Neural cell (in vitro differentiated cells): ENCODE measurements around the gene KIF20A. TPM values are rescaled to one million over a fixed set of nuclear protein-coding genes. Genes with fewer than 3 reads are reported as not detected.

Experiments used
- H2AFZ ChIP-seq: fragments of 200-600, 300-800 bp; sonication (generic), shearing (Covaris generic); 2 replicates; pipeline ENCODE4 v1.6.0; 2014; ENCODE audit warnings: low read depth, mild to moderate bottlenecking, antibody characterized with exemption, low read length, moderate library complexity
- H3F3A ChIP-seq: fragments of 200-600 bp; shearing (Covaris generic); 2 replicates; pipeline ENCODE4 v1.6.1; 2016; ENCODE audit warnings: mild to moderate bottlenecking, moderate library complexity, mixed read lengths, antibody characterized with exemption, low read length; ENCODE audit not compliant: insufficient read depth, poor library complexity, severe bottlenecking
- H3K27ac ChIP-seq: fragments of 200-600, 300-800 bp; sonication (generic), shearing (Covaris generic); 2 replicates; pipeline ENCODE4 v1.5.1; 2014; ENCODE audit warnings: mild to moderate bottlenecking, low read length, moderate library complexity
- H3K27me3 ChIP-seq: fragments of 300-800, 200-600 bp; sonication (generic), shearing (Covaris generic); 2 replicates; pipeline ENCODE4 v1.6.0; 2014; ENCODE audit warnings: mild to moderate bottlenecking, low read depth, low read length, moderate library complexity; ENCODE audit not compliant: insufficient read depth
- H3K36me3 ChIP-seq: fragments of 300-800, 200-600 bp; sonication (generic), shearing (Covaris generic); 2 replicates; pipeline ENCODE4 v1.5.1; 2014; ENCODE audit warnings: mild to moderate bottlenecking, antibody characterized with exemption, low read length, moderate library complexity; ENCODE audit not compliant: insufficient read depth
- H3K4me2 ChIP-seq: fragments of 300-800, 200-600 bp; sonication (generic), shearing (Covaris generic); 2 replicates; pipeline ENCODE4 v1.6.0; 2014; ENCODE audit warnings: mild to moderate bottlenecking, low read length
- H3K4me3 ChIP-seq: fragments of 300-800, 200-600 bp; sonication (generic), shearing (Covaris generic); 2 replicates; pipeline ENCODE4 v1.5.1; 2014; ENCODE audit warnings: mild to moderate bottlenecking, low read length, moderate library complexity
- H3K79me2 ChIP-seq: fragments of 200-600 bp; shearing (Covaris generic); replicated peaks from 2 replicates; pipeline ENCODE4 v1.6.0; 2014; ENCODE audit warnings: mild to moderate bottlenecking, low read length, moderate library complexity; ENCODE audit not compliant: insufficient read depth
- H3K9ac ChIP-seq: fragments of 300-800, 200-600 bp; sonication (generic), shearing (Covaris generic); 2 replicates; pipeline ENCODE4 v1.6.1; 2016; ENCODE audit warnings: mild to moderate bottlenecking, low read length, mixed read lengths
- H3K9me2 ChIP-seq: fragments of 200-600 bp; shearing (Covaris generic); 2 replicates; pipeline ENCODE4 v1.6.1; 2016; ENCODE audit warnings: mild to moderate bottlenecking, low read length, mixed read lengths; ENCODE audit not compliant: insufficient read depth
- H3K9me3 ChIP-seq: fragments of 200-600, 300-800 bp; sonication (generic), shearing (Covaris generic); 2 replicates; pipeline ENCODE4 v1.6.1; 2016; ENCODE audit warnings: mild to moderate bottlenecking, mixed run types, low read length, moderate library complexity, mixed read lengths
- H4K20me1 ChIP-seq: fragments of 200-600 bp; shearing (Covaris generic); 2 replicates; pipeline ENCODE4 v1.6.1; 2016; ENCODE audit warnings: mild to moderate bottlenecking, mixed run types; ENCODE audit not compliant: insufficient read depth
- CTCF ChIP-seq: fragments of 450-650 bp; IDR thresholded peaks from 2 replicates; pipeline ENCODE4 v1.5.1; 2014; ENCODE audit warnings: antibody characterized with exemption, mild to moderate bottlenecking, moderate library complexity; ENCODE audit not compliant: poor library complexity, severe bottlenecking
- EP300 ChIP-seq: fragments of 450-650 bp; conservative IDR thresholded peaks from 2 replicates; pipeline ENCODE4 v1.6.1; 2014; ENCODE audit warnings: antibody characterized with exemption, mild to moderate bottlenecking, moderate library complexity; ENCODE audit not compliant: poor library complexity, severe bottlenecking
- EZH2 ChIP-seq: fragments of 200-600, 300-800 bp; shearing (Covaris generic), sonication (generic); IDR thresholded peaks from 2 replicates; pipeline ENCODE4 v1.6.1; 2014; ENCODE audit warnings: antibody characterized with exemption, low read length, borderline replicate concordance, mild to moderate bottlenecking; ENCODE audit not compliant: insufficient read depth, poor library complexity, severe bottlenecking
- MXI1 ChIP-seq: fragments of 450-650 bp; conservative IDR thresholded peaks from 2 replicates; pipeline ENCODE4 v1.6.1; 2014; ENCODE audit warnings: antibody characterized with exemption, mild to moderate bottlenecking; ENCODE audit not compliant: poor library complexity, severe bottlenecking
- POLR2AphosphoS5 ChIP-seq: IDR thresholded peaks from 2 replicates; pipeline ENCODE4 v1.6.1; 2012
- RAD21 ChIP-seq: fragments of 450-650 bp; conservative IDR thresholded peaks from 2 replicates; pipeline ENCODE4 v1.6.1; 2014; ENCODE audit warnings: antibody characterized with exemption, mild to moderate bottlenecking, moderate library complexity
- SMC3 ChIP-seq: fragments of 450-650 bp; conservative IDR thresholded peaks from 2 replicates; pipeline ENCODE4 v1.6.1; 2014; ENCODE audit warnings: antibody characterized with exemption, mild to moderate bottlenecking, moderate library complexity; ENCODE audit not compliant: poor library complexity
- TAF1 ChIP-seq: IDR thresholded peaks from 2 replicates; pipeline ENCODE4 v1.6.1; 2012; ENCODE audit warnings: low read depth
- polyA plus RNA-seq: library from polyadenylated mRNA; depleted of rRNA; stranded (reverse); fragments of >200 nt; gene quantifications from 2 replicates; pipeline ENCODE4 v1.2.3, GENCODE V29; 2014
- TF ChIP-seq, protein P1 (sequence below): IDR thresholded peaks from 2 replicates; pipeline ENCODE4 v1.6.1; 2012; ENCODE audit warnings: borderline replicate concordance

The KIF20A gene
- polyA plus RNA-seq, 1 donor from 2014 or later, result 2.1 TPM

DNA sequence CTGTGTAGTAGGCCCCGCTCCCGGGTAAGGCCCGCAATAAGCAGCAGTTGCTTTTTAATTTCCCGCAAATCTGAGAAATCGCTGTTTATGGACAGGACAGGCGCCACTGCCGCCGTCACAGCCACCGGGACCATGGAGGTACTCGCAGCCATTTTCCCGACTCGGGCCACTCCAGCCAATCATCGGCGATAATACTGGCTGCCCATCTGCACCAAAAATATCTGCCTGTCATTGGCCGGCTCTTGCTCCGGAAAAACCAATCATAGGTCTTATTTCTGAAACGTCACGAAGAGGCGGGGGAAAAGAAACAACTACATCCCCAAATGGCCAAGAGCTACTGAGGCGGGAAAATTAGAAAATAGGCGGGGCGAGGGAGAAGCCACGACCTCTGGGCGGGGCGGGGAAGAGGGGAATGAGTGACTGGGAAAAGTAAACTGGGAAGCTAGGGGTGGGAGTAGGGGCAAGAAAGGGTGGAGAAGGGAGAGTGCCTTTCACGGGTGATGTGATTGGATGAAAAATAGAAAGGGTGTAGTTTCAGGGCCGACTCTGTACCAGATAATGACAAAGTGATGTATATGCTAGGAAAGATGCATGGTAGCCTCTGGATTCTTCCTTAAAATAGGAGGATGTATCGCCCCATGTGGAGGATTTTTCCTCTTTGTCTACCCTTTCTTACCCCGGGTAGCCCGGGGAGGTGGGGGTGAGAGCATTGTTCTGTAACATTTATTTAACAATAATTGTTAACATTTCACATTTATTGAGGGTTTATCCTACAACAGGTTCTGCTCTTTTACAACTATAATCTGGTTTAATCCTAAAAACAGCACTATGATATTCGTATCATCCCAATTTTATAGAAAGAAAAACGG, 34.5 kb downstream of the KIF20A start, which contains the start of gene CDC23:
Gene CDC23, minus strand, starts transcription at position 163 of the 869 bp plus-strand sequence. Its CDS starts 11 bp downstream, at position 152.
- no peaks in the 10 kb centered on the region for H3K9me3 ChIP-seq
- peak within 1 kb of the TSS; percentile 81 for H3K9ac ChIP-seq
- H3K36me3 ChIP-seq, result no peaks in the 10 kb centered on the region
- peak within 1 kb of the TSS; percentile 89 for H3K4me3 ChIP-seq
- peak within 1 kb of the TSS; percentile 83 for H2AFZ ChIP-seq
- no peaks in the 10 kb centered on the region for H4K20me1 ChIP-seq
- peaks cover 32% of the 10 kb centered on the region for H3K79me2 ChIP-seq
- H3K4me2 ChIP-seq, result peak within 1 kb of the TSS; percentile 91
- no peaks in the 10 kb centered on the region for H3F3A ChIP-seq
- peak within 1 kb of the TSS; percentile 82 for H3K27ac ChIP-seq
- TF ChIP-seq MXI1 (peak; percentile 100), TAF1 (peak; percentile 63), POLR2AphosphoS5 (peak; percentile 93), EZH2 (no peak), EP300 (no peak), SMC3 (no peak), CTCF (no peak), RAD21 (peak; percentile 48)
- TF ChIP-seq, protein P1, sequence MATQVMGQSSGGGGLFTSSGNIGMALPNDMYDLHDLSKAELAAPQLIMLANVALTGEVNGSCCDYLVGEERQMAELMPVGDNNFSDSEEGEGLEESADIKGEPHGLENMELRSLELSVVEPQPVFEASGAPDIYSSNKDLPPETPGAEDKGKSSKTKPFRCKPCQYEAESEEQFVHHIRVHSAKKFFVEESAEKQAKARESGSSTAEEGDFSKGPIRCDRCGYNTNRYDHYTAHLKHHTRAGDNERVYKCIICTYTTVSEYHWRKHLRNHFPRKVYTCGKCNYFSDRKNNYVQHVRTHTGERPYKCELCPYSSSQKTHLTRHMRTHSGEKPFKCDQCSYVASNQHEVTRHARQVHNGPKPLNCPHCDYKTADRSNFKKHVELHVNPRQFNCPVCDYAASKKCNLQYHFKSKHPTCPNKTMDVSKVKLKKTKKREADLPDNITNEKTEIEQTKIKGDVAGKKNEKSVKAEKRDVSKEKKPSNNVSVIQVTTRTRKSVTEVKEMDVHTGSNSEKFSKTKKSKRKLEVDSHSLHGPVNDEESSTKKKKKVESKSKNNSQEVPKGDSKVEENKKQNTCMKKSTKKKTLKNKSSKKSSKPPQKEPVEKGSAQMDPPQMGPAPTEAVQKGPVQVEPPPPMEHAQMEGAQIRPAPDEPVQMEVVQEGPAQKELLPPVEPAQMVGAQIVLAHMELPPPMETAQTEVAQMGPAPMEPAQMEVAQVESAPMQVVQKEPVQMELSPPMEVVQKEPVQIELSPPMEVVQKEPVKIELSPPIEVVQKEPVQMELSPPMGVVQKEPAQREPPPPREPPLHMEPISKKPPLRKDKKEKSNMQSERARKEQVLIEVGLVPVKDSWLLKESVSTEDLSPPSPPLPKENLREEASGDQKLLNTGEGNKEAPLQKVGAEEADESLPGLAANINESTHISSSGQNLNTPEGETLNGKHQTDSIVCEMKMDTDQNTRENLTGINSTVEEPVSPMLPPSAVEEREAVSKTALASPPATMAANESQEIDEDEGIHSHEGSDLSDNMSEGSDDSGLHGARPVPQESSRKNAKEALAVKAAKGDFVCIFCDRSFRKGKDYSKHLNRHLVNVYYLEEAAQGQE, result peak; percentile 63
- no peaks in the 10 kb centered on the region for H3K27me3 ChIP-seq
- H3K9me2 ChIP-seq, result no peaks in the 10 kb centered on the region

GRCh38 chr5:138216799-138217198, 37.9 kb downstream of the KIF20A start:
- no peak overlapping the region for H3K27ac ChIP-seq
- H3K9me3 ChIP-seq, result no peaks in the 10 kb centered on the region
- H2AFZ ChIP-seq, result no peak overlapping the region
- peaks cover 13% of the 10 kb centered on the region for H3K79me2 ChIP-seq
- H3K4me2 ChIP-seq, result no peak overlapping the region
- H4K20me1 ChIP-seq, result no peaks in the 10 kb centered on the region
- H3K4me3 ChIP-seq, result no peak overlapping the region
- no peaks in the 10 kb centered on the region for H3K36me3 ChIP-seq
- no peak overlapping the region for H3K9ac ChIP-seq
- H3K27me3 ChIP-seq, result no peaks in the 10 kb centered on the region
- H3K9me2 ChIP-seq, result no peaks in the 10 kb centered on the region
- no peaks in the 10 kb centered on the region for H3F3A ChIP-seq
- TF ChIP-seq MXI1, result no peak
- TF ChIP-seq TAF1, result no peak
- TF ChIP-seq EP300, result no peak
- no peak for TF ChIP-seq EZH2
- TF ChIP-seq RAD21, result no peak
- no peak for TF ChIP-seq SMC3
- TF ChIP-seq CTCF, result no peak
- no peak for TF ChIP-seq POLR2AphosphoS5
- TF ChIP-seq, protein P1, result no peak
